NCI-H1092 treated with DMSO at 0.1 percent for 48 hours (cell line): Measurements from ENCODE around the gene F13A1.

Source experiments
- DNase-seq: peaks from one replicate; lab custom pipeline; 2025; lab: John Stamatoyannopoulos, UW

Gene F13A1

GRCh38 chr6:6191909-6192308, 128.6 kb downstream of the F13A1 start:
- no peak for DNase-seq

DNA sequence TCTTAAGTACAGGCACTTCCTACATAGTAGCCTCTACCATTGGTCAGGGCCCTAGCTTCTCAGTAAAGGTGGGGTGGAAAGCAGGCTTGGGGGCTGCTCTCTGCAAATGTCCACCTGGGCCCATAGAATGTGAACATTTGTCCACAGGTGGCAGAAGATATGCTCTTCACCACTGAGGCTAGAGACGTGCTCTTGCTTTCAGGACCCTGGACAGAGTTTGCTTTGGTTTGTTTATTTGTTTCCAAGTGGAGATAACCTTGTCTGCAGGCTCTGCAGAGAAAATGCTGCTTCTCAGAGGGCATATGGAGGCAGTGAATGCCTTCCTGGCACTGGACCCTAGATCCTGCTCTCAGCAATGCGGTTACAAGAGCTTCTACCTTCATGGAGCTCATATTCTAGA, 129.0 kb downstream of the F13A1 start:
- DNase-seq: no peak

- no peak for DNase-seq
Measured at GRCh38 chr6:6180684-6181083, 139.8 kb downstream of the F13A1 start.

DNA sequence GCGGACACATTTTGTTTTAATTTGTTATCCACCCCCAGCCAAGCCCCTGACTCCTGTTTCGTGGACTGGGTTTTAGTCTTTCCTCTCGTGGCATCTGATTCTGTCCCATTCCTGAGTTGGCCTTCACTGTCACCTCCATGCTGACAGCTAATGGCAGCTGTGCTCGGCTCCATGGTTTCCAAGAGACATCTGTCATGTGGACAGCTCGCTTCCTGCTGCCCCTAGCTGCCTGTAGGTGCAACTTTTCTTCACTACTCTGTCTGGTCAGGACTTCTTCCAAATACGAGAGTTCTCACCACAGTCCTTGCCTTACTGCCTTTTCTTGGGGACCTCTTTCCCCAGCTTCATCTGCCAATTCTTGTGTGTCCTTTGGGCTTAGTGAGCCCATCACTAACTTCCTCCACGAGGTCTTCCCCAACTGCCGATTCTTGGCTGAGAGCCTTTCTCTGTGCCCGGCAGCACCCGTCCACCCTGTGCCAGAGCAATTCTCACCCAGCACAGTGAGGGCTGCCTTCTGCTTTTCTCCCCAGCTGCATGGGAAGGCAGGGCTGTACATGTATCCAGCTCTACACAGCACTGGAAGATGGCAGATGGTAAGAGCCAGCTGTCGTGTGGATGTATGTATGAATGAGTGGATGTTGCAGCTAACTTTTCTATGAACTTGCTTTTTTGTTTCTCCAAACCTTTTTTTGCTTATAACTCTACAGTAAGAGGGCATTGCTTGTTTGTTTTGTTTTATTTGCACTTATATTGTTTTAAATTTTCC, 140.4 kb downstream of the F13A1 start:
- DNase-seq: no peak

GRCh38 chr6:6178795-6179194, 141.7 kb downstream of the F13A1 start:
- no peak for DNase-seq

GRCh38 chr6:6177754-6178153, 142.7 kb downstream of the F13A1 start:
- no peak for DNase-seq

GRCh38 chr6:6176586-6177228, 143.8 kb downstream of the F13A1 start:
- no peak for DNase-seq

GRCh38 chr6:6176127-6176526, 144.3 kb downstream of the F13A1 start:
- no peak for DNase-seq

DNA sequence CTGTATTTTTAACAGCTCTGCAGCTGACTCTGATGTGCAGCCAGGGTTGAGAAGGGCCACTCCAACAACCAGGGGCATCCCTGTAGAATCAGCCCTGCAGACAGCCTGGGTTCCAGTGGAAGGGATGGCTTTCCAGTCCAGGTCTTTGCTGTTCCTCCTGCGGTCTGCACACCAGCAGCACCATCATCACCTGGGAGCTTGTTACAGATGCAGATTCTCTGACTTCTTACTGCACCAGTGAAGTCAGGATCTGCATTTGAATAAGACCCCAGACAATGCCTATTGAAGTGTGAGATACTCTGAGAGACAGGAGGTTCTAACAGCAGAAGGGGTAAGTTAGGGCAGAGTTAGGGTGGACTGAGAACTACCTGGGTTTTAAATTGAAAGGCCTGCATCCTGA, 151.3 kb downstream of the F13A1 start:
- DNase-seq: no peak

GRCh38 chr6:6166064-6166463, 154.4 kb downstream of the F13A1 start:
- DNase-seq: no peak

GRCh38 chr6:6164367-6164766, 156.1 kb downstream of the F13A1 start:
- no peak for DNase-seq

DNA sequence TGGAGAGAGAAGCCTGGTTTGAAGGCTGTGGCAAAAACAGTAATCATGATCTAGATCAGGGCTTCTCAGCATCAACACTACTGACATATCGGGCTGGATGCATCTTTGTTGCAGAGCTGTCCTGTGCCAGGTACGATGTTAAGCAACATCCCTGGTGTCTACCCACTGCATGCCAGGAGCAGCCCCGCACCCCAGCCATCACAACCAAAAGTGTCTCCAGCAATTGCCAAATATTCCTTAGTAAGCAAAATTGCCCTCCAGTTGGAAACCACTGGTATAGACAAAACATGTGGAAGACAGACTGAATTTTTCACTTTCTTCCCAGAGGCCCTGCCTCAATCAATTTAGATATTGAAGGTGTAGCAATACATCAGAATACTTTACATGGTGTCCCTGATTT, 166.1 kb downstream of the F13A1 start:
- no peak for DNase-seq

GRCh38 chr6:6152060-6152459, 168.4 kb downstream of the F13A1 start:
- DNase-seq: no peak

DNA sequence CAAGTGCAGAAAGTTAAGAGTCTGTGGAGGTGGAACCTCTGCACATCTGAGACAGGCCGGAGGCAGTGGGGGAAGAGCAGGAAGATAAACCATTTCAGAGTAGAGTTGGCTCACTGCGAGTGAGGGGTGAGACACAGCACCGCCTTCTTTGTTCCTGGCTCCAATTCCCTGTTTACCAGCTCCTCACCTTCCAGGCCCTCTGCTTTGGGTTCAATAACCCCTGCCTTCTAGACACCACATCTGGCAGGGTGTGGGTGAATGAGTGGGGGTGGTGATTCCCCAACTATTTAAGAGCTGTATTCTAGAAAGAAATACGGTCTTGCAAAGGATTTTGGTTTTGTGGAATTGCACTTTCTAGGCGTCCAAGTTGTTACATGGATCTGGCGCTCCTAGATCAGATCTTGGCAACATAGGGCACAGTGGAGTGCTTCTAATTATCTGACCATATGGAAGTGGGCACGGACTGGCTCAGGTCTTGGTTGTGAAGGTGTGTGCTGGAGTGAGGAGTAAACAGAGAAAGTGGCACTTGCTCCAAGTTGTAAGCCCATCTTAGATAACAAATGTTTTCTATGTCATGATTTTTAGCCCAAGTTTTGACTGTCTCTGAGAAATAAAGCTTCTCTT, 172.2 kb downstream of the F13A1 start:
- no peak for DNase-seq

GRCh38 chr6:6131492-6132109, 188.9 kb downstream of the F13A1 start:
- no peak for DNase-seq

GRCh38 chr6:6125495-6125894, 195.0 kb downstream of the F13A1 start:
- no peak for DNase-seq

GRCh38 chr6:6123803-6124202, 196.7 kb downstream of the F13A1 start:
- no peak for DNase-seq

- no peak for DNase-seq
Measured at GRCh38 chr6:6121943-6122342, 198.5 kb downstream of the F13A1 start.

DNA sequence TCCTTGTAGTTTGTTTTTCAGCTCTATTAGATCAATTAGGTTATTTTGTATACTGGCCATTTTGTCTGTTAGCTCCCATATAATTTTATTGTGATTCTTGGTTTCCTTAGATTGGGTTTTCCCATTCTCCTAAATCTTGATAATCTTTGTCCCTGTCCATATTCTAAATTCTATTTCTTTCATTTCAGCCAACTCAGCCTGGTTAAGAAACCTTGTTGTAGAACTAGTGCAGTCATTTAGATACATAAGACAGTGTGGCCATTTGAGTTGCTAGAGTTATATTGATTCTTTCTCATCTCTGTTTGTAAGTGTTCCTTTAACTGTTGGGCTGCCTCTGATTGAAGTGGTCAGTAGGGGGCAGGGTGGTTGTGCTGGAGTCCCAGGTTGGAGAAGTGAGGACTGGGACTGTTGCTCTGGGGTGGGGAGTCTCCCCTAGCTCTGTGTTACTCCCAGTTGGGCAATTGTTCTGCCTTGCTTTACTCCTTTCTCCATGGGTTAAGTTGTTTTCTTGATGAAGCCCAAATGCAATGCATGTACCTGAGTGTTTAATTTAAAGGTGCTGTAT, 214.9 kb downstream of the F13A1 start:
- DNase-seq: no peak
